ENCODE data around the gene RASSF6.

- TF ChIP-seq CTCF (IDR thresholded peaks at IDR 0.05; ENCODE audit: insufficient read depth, low read length, poor library complexity, severe bottlenecking) = no peak
- TF ChIP-seq EZH2phosphoT487 (conservative IDR thresholded peaks at IDR 0.05; ENCODE audit: low read length) = no peak
Measured at GRCh38 chr4:73664470-73664869, 44.2 kb upstream of the RASSF6 start.
